GM18517 (cell line): ENCODE measurements around the gene WDR6.

Experiments
- ATAC-seq: cut with Tn5 transposase; IDR thresholded peaks from one replicate; pipeline ENCODE4 v1.9.1; 2021; ENCODE audit warnings: mild to moderate bottlenecking, moderate library complexity; ENCODE audit not compliant: unreplicated experiment

The WDR6 gene

DNA sequence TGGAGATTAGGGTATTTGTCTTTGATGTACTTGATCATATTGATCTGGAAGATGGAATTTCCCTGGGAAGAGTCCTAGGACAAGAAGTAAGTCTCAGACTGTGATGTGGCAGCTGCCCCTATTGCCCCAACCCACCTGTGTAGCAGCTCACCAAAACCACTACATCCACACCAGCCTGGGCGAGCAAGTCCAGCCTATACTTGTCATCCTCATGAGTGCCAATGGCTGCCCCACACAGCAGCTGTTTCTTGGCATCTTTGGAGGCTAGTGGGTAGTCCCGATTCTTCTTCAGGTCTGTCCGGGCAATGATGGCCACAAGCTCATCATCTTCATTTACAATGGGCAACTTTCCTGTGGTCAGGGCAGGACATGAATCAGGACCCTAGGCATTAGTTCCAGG, 19.3 kb downstream of the WDR6 start:
- no peak for ATAC-seq

- no peak for ATAC-seq
Measured at GRCh38 chr3:49027634-49028033, 20.4 kb downstream of the WDR6 start.

DNA sequence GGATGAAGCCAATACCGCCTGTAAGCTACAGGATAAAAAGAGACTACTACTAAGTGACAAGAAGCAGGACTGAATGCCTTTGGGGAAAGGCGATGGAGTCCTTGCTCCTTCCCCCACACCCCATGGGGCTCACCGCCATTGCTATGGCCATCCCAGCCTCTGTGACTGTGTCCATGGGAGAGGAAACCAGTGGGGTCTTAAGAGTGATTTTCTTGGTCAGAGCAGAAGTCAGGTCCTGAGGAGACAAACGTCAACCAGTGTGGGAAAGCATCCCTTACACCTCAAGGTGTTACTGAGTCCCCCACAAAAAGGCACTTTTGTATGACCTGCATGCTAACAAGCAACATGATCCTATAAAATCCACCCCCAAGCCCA, 21.1 kb downstream of the WDR6 start:
- ATAC-seq = no peak

- peak; percentile 81 for ATAC-seq
Measured at GRCh38 chr3:49028673-49029562, 21.7 kb downstream of the WDR6 start, which contains the start of gene IMPDH2. IMPDH2 (minus strand) TSS chr3:49029398; CDS start chr3:49029350, 48 bp downstream.

GRCh38 chr3:49029563-49029884, 22.3 kb downstream of the WDR6 start:
- ATAC-seq = no peak

GRCh38 chr3:49030321-49030720, 23.1 kb downstream of the WDR6 start:
- ATAC-seq = no peak

- no peak for ATAC-seq
Measured at GRCh38 chr3:49032646-49033304, 25.6 kb downstream of the WDR6 start.

DNA sequence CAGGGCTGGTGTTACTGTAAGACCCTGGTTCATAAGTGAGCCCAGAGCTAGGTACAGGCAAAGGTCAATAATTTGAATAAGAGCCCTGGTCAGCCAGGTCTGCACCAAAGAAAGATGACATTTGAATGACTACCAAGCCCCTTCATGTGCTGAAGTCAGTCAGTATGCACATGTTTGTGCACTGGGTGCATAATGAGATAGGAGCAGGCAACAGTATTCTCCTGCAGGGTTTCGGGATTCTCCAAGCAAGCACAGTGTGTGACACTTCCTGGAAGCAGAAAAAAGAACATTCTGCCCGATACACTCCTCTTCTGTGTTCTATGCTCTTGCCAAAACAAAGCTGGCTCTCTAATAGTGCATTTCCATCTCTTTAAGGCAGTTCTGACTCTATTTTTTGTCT, 27.5 kb downstream of the WDR6 start:
- ATAC-seq = no peak

- no peak for ATAC-seq
Measured at GRCh38 chr3:49035281-49035680, 28.1 kb downstream of the WDR6 start.

GRCh38 chr3:49053543-49053942, 46.4 kb downstream of the WDR6 start:
- ATAC-seq = no peak

DNA sequence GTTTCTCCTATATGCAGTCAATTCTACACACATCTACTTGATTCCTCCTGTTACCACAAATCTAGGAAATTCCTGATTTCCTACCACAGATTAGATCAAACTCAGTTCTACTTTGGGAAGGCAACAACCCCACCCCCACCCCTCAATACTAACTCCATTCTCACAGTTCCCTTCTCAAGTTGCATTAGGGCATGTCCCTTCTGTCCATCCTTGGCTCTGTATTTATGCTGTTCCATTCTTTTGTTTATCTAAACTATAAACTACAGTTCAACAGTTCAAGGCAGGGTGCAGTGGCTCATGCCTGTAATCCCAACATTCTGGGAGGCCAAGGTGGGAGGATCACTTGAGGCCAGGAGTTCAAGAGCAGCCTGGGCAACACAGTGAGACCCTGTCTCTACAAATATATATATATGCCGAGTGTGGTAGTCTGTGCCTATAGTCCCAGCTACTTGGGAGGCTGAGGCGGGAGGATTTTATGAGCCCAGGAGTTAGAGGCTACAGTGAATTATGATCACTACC, 47.2 kb downstream of the WDR6 start:
- no peak for ATAC-seq

DNA sequence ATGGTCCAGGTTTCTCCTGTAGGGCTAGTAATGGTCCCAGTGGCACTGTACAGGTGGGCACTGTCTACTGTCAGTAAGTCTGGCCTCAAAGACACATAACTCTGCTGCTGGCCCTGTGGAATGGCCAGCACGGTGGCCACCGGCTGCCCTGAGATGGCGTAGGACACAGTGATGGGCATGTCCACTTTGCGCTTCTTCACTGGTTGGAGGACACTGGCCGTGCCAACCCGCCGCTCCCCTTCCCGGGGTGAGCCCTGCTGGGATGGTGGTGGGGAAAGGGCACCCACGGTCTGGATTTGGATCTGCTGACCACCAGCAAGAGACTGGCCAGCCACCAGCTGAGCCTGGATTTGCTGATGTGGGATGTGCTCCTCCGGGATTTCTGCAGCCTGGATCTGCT, 50.1 kb downstream of the WDR6 start:
- no peak for ATAC-seq

- ATAC-seq = no peak
Measured at GRCh38 chr3:49058011-49058410, 50.8 kb downstream of the WDR6 start.
